SK-N-SH treated with all-trans-retinoic acid at 6 μM for 48 hours (cell line): ENCODE measurements around the gene GRK7.

Source experiments
- ATAC-seq: fragments of 200-7000 bp; cut with Tn5 transposase; 3 replicates; pipeline ENCODE4 v1.9.1; 2020; ENCODE audit warnings: mild to moderate bottlenecking, moderate library complexity
- ARNTL ChIP-seq: fragments of 450-650 bp; formaldehyde crosslinking; IDR thresholded peaks from 2 replicates; pipeline ENCODE4 v1.5.0; 2020; ENCODE audit warnings: low read depth, mild to moderate bottlenecking, moderate library complexity, borderline replicate concordance
- BACH2 ChIP-seq: fragments of 250-450 bp; sonication (Bioruptor Pico); IDR thresholded peaks from 2 replicates; pipeline ENCODE4 v1.9.0; 2021; ENCODE audit warnings: mild to moderate bottlenecking, borderline replicate concordance
- CREB5 ChIP-seq: fragments of 250-450 bp; sonication (Bioruptor Pico); IDR thresholded peaks from 2 replicates; pipeline ENCODE4 v1.5.1; 2020; ENCODE audit warnings: low read depth, mild to moderate bottlenecking, moderate library complexity
- CSDC2 ChIP-seq: fragments of 250-450 bp; sonication (Bioruptor Pico); IDR thresholded peaks from 2 replicates; pipeline ENCODE4 v1.5.0; 2020; ENCODE audit warnings: mild to moderate bottlenecking, moderate library complexity
- CSRNP3 ChIP-seq: fragments of 250-450 bp; sonication (Bioruptor Pico); IDR thresholded peaks from 2 replicates; pipeline ENCODE4 v1.5.1; 2021; ENCODE audit warnings: mild to moderate bottlenecking, moderate library complexity
- ESRRG ChIP-seq: fragments of 250-450 bp; sonication (Bioruptor Pico); IDR thresholded peaks from 2 replicates; pipeline ENCODE4 v1.6.1; 2021; ENCODE audit warnings: mild to moderate bottlenecking
- GLIS3 ChIP-seq: fragments of 250-450 bp; sonication (Bioruptor Pico); IDR thresholded peaks from 2 replicates; pipeline ENCODE4 v1.5.0; 2020; ENCODE audit warnings: mild to moderate bottlenecking, moderate library complexity
- OSR1 ChIP-seq: fragments of 250-450 bp; sonication (Bioruptor Pico); IDR thresholded peaks from 2 replicates; pipeline ENCODE4 v1.8.0; 2022; ENCODE audit warnings: moderate library complexity, mild to moderate bottlenecking, inconsistent platforms
- RARB ChIP-seq: fragments of 250-450 bp; sonication (Bioruptor Pico); IDR thresholded peaks from 2 replicates; pipeline ENCODE4 v1.8.0; 2021; ENCODE audit warnings: mild to moderate bottlenecking, moderate library complexity
- TCF4 ChIP-seq: fragments of 250-450 bp; sonication (Bioruptor Pico); IDR thresholded peaks from 2 replicates; pipeline ENCODE4 v1.8.0; 2021; ENCODE audit warnings: mild to moderate bottlenecking, moderate library complexity, borderline replicate concordance
- TOX ChIP-seq: fragments of 250-450 bp; sonication (Bioruptor Pico); IDR thresholded peaks from 2 replicates; pipeline ENCODE4 v1.8.0; 2021; ENCODE audit warnings: mild to moderate bottlenecking, moderate library complexity, borderline replicate concordance
- ZFP3 ChIP-seq: fragments of 250-450 bp; sonication (Bioruptor Pico); IDR thresholded peaks from 2 replicates; pipeline ENCODE4 v1.5.0; 2020; ENCODE audit warnings: mild to moderate bottlenecking, moderate library complexity
- ZNF565 ChIP-seq: fragments of 450-650 bp; formaldehyde crosslinking; conservative IDR thresholded peaks from 2 replicates; pipeline ENCODE4 v1.5.0; 2020; ENCODE audit warnings: low read depth, mild to moderate bottlenecking, moderate library complexity
- ZNF70 ChIP-seq: fragments of 450-650 bp; formaldehyde crosslinking; IDR thresholded peaks from 2 replicates; pipeline ENCODE4 v1.5.0; 2020; ENCODE audit warnings: mild to moderate bottlenecking, moderate library complexity
- ZNF8 ChIP-seq: fragments of 450-650 bp; formaldehyde crosslinking; IDR thresholded peaks from 2 replicates; pipeline ENCODE4 v1.5.0; 2020; ENCODE audit warnings: mild to moderate bottlenecking, moderate library complexity
- TF ChIP-seq, protein P1 (sequence below): fragments of 250-450 bp; sonication (Bioruptor Pico); IDR thresholded peaks from 2 replicates; pipeline ENCODE4 v1.8.0; 2021; ENCODE audit warnings: low read depth, mild to moderate bottlenecking, moderate library complexity, borderline replicate concordance
- TF ChIP-seq, protein P2 (sequence below): fragments of 250-450 bp; sonication (Bioruptor Pico); IDR thresholded peaks from 2 replicates; pipeline ENCODE4 v1.5.0; 2020; ENCODE audit warnings: mild to moderate bottlenecking, moderate library complexity
- TF ChIP-seq, protein P3 (sequence below): fragments of 250-450 bp; sonication (Bioruptor Pico); IDR thresholded peaks from 2 replicates; pipeline ENCODE4 v1.8.0; 2020; ENCODE audit warnings: mild to moderate bottlenecking, moderate library complexity, borderline replicate concordance

GRK7 gene

DNA sequence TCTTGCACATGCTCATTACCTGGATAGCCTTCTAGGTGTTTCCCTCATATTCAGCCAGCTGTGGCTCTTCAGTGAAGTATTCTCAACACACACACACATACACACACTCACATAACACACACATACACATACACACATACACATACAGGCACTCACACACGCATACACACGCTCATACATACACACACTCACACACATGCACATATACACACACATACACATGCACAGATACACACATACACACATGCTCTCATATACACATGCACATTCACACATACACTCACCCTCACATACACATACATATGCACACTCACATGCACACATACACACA lies 41.2 kb downstream of the GRK7 start (continued):
- TF ChIP-seq, protein P1, sequence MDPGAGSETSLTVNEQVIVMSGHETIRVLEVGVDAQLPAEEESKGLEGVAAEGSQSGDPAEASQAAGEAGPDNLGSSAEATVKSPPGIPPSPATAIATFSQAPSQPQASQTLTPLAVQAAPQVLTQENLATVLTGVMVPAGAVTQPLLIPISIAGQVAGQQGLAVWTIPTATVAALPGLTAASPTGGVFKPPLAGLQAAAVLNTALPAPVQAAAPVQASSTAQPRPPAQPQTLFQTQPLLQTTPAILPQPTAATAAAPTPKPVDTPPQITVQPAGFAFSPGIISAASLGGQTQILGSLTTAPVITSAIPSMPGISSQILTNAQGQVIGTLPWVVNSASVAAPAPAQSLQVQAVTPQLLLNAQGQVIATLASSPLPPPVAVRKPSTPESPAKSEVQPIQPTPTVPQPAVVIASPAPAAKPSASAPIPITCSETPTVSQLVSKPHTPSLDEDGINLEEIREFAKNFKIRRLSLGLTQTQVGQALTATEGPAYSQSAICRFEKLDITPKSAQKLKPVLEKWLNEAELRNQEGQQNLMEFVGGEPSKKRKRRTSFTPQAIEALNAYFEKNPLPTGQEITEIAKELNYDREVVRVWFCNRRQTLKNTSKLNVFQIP (CRISPR knock-in tag), result no peak
- TF ChIP-seq BACH2 (CRISPR knock-in tag) (no peak), ARNTL (CRISPR knock-in tag) (no peak)
- TF ChIP-seq, protein P2, sequence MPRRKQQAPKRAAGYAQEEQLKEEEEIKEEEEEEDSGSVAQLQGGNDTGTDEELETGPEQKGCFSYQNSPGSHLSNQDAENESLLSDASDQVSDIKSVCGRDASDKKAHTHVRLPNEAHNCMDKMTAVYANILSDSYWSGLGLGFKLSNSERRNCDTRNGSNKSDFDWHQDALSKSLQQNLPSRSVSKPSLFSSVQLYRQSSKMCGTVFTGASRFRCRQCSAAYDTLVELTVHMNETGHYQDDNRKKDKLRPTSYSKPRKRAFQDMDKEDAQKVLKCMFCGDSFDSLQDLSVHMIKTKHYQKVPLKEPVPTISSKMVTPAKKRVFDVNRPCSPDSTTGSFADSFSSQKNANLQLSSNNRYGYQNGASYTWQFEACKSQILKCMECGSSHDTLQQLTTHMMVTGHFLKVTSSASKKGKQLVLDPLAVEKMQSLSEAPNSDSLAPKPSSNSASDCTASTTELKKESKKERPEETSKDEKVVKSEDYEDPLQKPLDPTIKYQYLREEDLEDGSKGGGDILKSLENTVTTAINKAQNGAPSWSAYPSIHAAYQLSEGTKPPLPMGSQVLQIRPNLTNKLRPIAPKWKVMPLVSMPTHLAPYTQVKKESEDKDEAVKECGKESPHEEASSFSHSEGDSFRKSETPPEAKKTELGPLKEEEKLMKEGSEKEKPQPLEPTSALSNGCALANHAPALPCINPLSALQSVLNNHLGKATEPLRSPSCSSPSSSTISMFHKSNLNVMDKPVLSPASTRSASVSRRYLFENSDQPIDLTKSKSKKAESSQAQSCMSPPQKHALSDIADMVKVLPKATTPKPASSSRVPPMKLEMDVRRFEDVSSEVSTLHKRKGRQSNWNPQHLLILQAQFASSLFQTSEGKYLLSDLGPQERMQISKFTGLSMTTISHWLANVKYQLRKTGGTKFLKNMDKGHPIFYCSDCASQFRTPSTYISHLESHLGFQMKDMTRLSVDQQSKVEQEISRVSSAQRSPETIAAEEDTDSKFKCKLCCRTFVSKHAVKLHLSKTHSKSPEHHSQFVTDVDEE (CRISPR knock-in tag), result no peak

DNA sequence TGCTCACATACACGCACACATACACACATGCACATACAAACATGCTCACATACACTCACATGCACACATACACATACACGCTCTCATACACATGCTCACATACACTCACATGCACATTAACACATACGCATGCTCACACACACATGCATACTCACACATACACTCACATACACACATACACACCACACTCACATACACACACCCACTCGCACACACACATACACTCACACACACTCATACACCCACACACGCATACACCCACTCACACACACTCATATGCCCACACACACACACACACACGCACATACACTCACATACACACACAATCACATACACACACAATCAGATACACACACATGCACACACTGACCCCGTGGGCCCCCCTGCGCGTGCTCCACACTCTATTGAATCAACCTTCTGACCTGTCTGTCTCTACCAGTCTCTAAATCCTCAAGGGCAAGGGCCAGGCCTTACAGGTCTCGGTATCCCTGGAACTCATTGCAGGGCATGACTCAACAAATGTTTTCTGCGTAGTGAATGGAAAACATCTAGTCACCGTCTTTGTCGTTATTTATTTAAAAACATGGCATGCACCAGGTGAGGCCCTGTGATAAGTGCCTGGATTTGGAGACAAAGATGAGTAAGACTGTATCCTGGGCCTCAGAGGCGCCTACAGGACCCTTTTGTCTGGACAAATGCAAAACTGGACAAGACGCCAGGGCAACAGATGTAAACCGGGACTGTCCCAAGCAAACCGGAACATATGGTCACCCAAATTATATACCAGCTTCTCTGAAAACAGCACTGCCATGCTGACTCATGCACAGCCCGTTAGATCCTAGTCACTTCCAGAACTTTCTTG lies 41.8 kb downstream of the GRK7 start:
- TF ChIP-seq RARB (CRISPR knock-in tag), result no peak
- no peak for TF ChIP-seq ESRRG
- no peak for TF ChIP-seq ZFP3 (CRISPR knock-in tag)
- TF ChIP-seq CSDC2 (CRISPR knock-in tag), result no peak
- TF ChIP-seq ZNF565 (CRISPR knock-in tag), result no peak
- no peak for TF ChIP-seq TCF4 (CRISPR knock-in tag)
- TF ChIP-seq OSR1, result no peak
- no peak for TF ChIP-seq ZNF70 (CRISPR knock-in tag)
- TF ChIP-seq, protein P2 (CRISPR knock-in tag), result no peak
- no peak for TF ChIP-seq CSRNP3
- no peak for TF ChIP-seq GLIS3
- no peak for TF ChIP-seq CREB5 (CRISPR knock-in tag)
- no peak for TF ChIP-seq TOX (CRISPR knock-in tag)
- no peak for TF ChIP-seq ZNF8 (CRISPR knock-in tag)
- TF ChIP-seq, protein P3, sequence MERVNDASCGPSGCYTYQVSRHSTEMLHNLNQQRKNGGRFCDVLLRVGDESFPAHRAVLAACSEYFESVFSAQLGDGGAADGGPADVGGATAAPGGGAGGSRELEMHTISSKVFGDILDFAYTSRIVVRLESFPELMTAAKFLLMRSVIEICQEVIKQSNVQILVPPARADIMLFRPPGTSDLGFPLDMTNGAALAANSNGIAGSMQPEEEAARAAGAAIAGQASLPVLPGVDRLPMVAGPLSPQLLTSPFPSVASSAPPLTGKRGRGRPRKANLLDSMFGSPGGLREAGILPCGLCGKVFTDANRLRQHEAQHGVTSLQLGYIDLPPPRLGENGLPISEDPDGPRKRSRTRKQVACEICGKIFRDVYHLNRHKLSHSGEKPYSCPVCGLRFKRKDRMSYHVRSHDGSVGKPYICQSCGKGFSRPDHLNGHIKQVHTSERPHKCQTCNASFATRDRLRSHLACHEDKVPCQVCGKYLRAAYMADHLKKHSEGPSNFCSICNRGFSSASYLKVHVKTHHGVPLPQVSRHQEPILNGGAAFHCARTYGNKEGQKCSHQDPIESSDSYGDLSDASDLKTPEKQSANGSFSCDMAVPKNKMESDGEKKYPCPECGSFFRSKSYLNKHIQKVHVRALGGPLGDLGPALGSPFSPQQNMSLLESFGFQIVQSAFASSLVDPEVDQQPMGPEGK, result no peak
- no peak for TF ChIP-seq BACH2 (CRISPR knock-in tag)

More for the DNA sequence above, 41.8 kb downstream of the GRK7 start:
- ATAC-seq, result no peak
